Measurements from ENCODE around the gene SDHB. TPM values are rescaled to one million over a fixed set of nuclear protein-coding genes. Genes with fewer than 3 reads are reported as not detected.
A peak's percentile ranks its signal among the peaks of the same experiment; 100 is the strongest.

Gene SDHB
- total and polyA plus RNA-seq, 9 of the 15 experiments (the other 6 are each of a cell fraction or from before 2014, with no cell fraction given): 207 to 554 (median 365) TPM

DNA sequence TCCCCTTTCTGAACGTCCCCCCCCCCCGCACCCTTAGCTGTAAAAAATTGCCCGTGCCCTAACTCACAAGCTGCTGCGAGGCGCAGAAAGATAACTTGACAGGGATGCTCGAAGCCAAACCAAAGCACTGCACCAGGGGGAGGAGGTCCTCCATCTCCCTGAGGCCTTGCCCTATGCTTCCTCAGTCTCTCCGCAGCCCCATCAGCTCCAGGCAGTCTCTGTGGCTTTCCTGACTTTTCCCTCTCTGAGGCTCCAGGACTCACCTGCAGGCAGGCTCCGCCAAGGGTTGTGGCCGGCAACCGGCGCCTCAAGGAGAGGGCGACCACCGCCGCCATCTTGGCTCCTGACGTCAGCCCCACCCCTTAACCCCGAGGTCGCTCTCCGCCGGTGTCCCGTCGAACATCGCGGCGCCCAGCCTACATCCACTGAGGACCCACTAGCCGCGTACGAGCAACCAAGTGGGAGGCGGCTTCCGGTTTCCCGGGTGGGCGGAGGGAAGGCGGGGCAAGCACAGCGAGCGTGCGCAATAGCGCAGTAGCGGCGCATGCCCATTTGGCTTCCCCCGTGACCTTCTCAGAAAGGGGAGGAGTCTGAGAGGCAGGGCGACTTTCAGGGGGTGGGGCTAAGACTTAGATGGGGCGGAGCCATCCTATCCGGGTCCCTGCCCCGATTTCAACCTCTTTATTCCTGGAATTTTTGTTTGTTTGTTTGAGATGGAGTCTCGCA is at the start of gene SDHB (continued):
- TF ChIP-seq FOXK2 (conservative IDR thresholded peaks at IDR 0.05 in 1 of 2, IDR thresholded peaks at IDR 0.05 in 1 of 2; ENCODE audit: low read depth in 2 of 2): peak; percentile 12 to 65; a peak in 3 of 4 replicates
- no peak for TF ChIP-seq MECOM (CRISPR knock-in tag; IDR thresholded peaks at IDR 0.05)
- no peak for TF ChIP-seq NR2F6 (CRISPR knock-in tag; IDR thresholded peaks at IDR 0.05)
- TF ChIP-seq POLR2AphosphoS5 (IDR thresholded peaks at IDR 0.05; ENCODE audit: control insufficient read depth, insufficient read depth, low read depth, low read length): peak; percentile 83; the same call in 1 of the 2 replicates
- TF ChIP-seq, protein P1, sequence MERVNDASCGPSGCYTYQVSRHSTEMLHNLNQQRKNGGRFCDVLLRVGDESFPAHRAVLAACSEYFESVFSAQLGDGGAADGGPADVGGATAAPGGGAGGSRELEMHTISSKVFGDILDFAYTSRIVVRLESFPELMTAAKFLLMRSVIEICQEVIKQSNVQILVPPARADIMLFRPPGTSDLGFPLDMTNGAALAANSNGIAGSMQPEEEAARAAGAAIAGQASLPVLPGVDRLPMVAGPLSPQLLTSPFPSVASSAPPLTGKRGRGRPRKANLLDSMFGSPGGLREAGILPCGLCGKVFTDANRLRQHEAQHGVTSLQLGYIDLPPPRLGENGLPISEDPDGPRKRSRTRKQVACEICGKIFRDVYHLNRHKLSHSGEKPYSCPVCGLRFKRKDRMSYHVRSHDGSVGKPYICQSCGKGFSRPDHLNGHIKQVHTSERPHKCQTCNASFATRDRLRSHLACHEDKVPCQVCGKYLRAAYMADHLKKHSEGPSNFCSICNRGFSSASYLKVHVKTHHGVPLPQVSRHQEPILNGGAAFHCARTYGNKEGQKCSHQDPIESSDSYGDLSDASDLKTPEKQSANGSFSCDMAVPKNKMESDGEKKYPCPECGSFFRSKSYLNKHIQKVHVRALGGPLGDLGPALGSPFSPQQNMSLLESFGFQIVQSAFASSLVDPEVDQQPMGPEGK (CRISPR knock-in tag; IDR thresholded peaks at IDR 0.05; ENCODE audit: borderline replicate concordance): no peak
- TF ChIP-seq, protein P2, sequence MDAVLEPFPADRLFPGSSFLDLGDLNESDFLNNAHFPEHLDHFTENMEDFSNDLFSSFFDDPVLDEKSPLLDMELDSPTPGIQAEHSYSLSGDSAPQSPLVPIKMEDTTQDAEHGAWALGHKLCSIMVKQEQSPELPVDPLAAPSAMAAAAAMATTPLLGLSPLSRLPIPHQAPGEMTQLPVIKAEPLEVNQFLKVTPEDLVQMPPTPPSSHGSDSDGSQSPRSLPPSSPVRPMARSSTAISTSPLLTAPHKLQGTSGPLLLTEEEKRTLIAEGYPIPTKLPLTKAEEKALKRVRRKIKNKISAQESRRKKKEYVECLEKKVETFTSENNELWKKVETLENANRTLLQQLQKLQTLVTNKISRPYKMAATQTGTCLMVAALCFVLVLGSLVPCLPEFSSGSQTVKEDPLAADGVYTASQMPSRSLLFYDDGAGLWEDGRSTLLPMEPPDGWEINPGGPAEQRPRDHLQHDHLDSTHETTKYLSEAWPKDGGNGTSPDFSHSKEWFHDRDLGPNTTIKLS (IDR thresholded peaks at IDR 0.05; ENCODE audit: borderline replicate concordance, low read depth): peak; percentile 66; the same call in 1 of the 2 replicates
- TF ChIP-seq SMAD3 (CRISPR knock-in tag; conservative IDR thresholded peaks at IDR 0.05): no peak
- TF ChIP-seq SRSF3 (IDR thresholded peaks at IDR 0.05; ENCODE audit: insufficient read depth, low read length): no peak
- TF ChIP-seq DPF2 (IDR thresholded peaks at IDR 0.05): no peak
- TF ChIP-seq SAFB2 (IDR thresholded peaks at IDR 0.05; ENCODE audit: borderline replicate concordance, low read depth, low read length, severe bottlenecking): no peak
- no peak for TF ChIP-seq KLF10 (CRISPR knock-in tag; IDR thresholded peaks at IDR 0.05)
- TF ChIP-seq TAL1 (IDR thresholded peaks at IDR 0.05): no peak
- TF ChIP-seq, protein P3, sequence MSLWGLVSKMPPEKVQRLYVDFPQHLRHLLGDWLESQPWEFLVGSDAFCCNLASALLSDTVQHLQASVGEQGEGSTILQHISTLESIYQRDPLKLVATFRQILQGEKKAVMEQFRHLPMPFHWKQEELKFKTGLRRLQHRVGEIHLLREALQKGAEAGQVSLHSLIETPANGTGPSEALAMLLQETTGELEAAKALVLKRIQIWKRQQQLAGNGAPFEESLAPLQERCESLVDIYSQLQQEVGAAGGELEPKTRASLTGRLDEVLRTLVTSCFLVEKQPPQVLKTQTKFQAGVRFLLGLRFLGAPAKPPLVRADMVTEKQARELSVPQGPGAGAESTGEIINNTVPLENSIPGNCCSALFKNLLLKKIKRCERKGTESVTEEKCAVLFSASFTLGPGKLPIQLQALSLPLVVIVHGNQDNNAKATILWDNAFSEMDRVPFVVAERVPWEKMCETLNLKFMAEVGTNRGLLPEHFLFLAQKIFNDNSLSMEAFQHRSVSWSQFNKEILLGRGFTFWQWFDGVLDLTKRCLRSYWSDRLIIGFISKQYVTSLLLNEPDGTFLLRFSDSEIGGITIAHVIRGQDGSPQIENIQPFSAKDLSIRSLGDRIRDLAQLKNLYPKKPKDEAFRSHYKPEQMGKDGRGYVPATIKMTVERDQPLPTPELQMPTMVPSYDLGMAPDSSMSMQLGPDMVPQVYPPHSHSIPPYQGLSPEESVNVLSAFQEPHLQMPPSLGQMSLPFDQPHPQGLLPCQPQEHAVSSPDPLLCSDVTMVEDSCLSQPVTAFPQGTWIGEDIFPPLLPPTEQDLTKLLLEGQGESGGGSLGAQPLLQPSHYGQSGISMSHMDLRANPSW (CRISPR knock-in tag; IDR thresholded peaks at IDR 0.05): 0 out of 2 replicates have a peak, but pooled peaks have one; percentile 31
- TF ChIP-seq ZNF57 (CRISPR knock-in tag; IDR thresholded peaks at IDR 0.05): no peak
- peak; percentile 96 for TF ChIP-seq CXXC5 (CRISPR knock-in tag; IDR thresholded peaks at IDR 0.05)
- TF ChIP-seq HDAC6 (IDR thresholded peaks at IDR 0.05; ENCODE audit: low read depth, low read length): no peak
- no peak for TF ChIP-seq DDX20 (tag; IDR thresholded peaks at IDR 0.05; ENCODE audit: low read depth)
- TF ChIP-seq SMARCA5 (IDR thresholded peaks at IDR 0.05): no peak
- no peak for TF ChIP-seq HEY1 (CRISPR knock-in tag; IDR thresholded peaks at IDR 0.05; ENCODE audit: borderline replicate concordance)
- no peak for TF ChIP-seq HDAC3 (IDR thresholded peaks at IDR 0.05; ENCODE audit: borderline replicate concordance, partially characterized antibody)
- peak; percentile 32; the same call in 1 of the 2 replicates for TF ChIP-seq SPI1 (IDR thresholded peaks at IDR 0.05; ENCODE audit: borderline replicate concordance, low read depth, low read length)
- TF ChIP-seq SAP30 (IDR thresholded peaks at IDR 0.05; ENCODE audit: borderline replicate concordance, insufficient read depth, low read depth, low read length, poor library complexity, severe bottlenecking): peak; percentile 82
